Skeletal muscle satellite cell (primary cell): ENCODE data around the gene DTD2. TPM values are rescaled to one million over a fixed set of nuclear protein-coding genes. Genes with fewer than 3 reads are reported as not detected.

ENCODE experiments used
- H3K27me3 ChIP-seq: 2 replicates; pipeline ENCODE4 v1.7.0; 2013; ENCODE audit warnings: low read length; ENCODE audit not compliant: control insufficient read depth, insufficient read depth
- H3K36me3 ChIP-seq: 2 replicates; pipeline ENCODE4 v1.7.0; 2013; ENCODE audit warnings: mild to moderate bottlenecking, control low read depth, low read length; ENCODE audit not compliant: insufficient read depth
- H3K4me1 ChIP-seq: 2 replicates; pipeline ENCODE4 v1.7.0; 2013; ENCODE audit warnings: low read length; ENCODE audit not compliant: control insufficient read depth, insufficient read depth
- H3K4me2 ChIP-seq: 2 replicates; pipeline ENCODE4 v1.7.0; 2013; ENCODE audit warnings: mild to moderate bottlenecking, low read length
- H3K4me3 ChIP-seq: 2 replicates; pipeline ENCODE4 v1.7.0; 2013; ENCODE audit warnings: low read length
- H3K9ac ChIP-seq: 2 replicates; pipeline ENCODE4 v1.7.0; 2013; ENCODE audit warnings: mild to moderate bottlenecking, low read depth, low read length, moderate library complexity
- H3K9me3 ChIP-seq: replicated peaks from 2 replicates; pipeline ENCODE4 v1.7.0; 2013; ENCODE audit warnings: mild to moderate bottlenecking, control low read depth, low read length
- total RNA-seq: library from RNA; depleted of rRNA; stranded (reverse); fragments of >200 nt; gene quantifications from 2 replicates; pipeline ENCODE4 v1.2.3, GENCODE V29; 2012; rRNA removed

Gene DTD2
- 50.7 and 70.2 TPM in 2 replicates for total RNA-seq

- H3K4me1 ChIP-seq, result peaks cover 11% of the 10 kb centered on the region
- H3K36me3 ChIP-seq, result peaks cover 2% of the 10 kb centered on the region
- peak within 1 kb of the TSS; percentile 94 for H3K9ac ChIP-seq
- peak within 1 kb of the TSS; percentile 91 for H3K4me2 ChIP-seq
- H3K9me3 ChIP-seq, result no peaks in the 10 kb centered on the region
- H3K4me3 ChIP-seq, result peak within 1 kb of the TSS; percentile 94
- H3K27me3 ChIP-seq, result no peaks in the 10 kb centered on the region
Observed at GRCh38 chr14:31456841-31457664, at the start of gene DTD2. TSS of gene DTD2 (minus strand) at chr14:31457506. CDS start at chr14:31457393, 113 bp downstream.

- Histone ChIP-seq H3K4me3 (no peak overlapping the region), H3K27me3 (no peaks in the 10 kb centered on the region), H3K9ac (peak overlapping the region; percentile 19), H3K4me2 (peak overlapping the region; percentile 27), H3K4me1 (peaks cover 12% of the 10 kb centered on the region), H3K36me3 (no peaks in the 10 kb centered on the region), H3K9me3 (no peaks in the 10 kb centered on the region)
Observed at GRCh38 chr14:31505411-31505810, 48.1 kb upstream of the DTD2 start.

GRCh38 chr14:31501870-31502269 is 44.6 kb upstream of the DTD2 start:
- Histone ChIP-seq H3K36me3 (no peaks in the 10 kb centered on the region), H3K4me2 (no peak overlapping the region), H3K9ac (no peak overlapping the region), H3K4me3 (no peak overlapping the region), H3K9me3 (no peaks in the 10 kb centered on the region), H3K4me1 (peaks cover 12% of the 10 kb centered on the region), H3K27me3 (no peaks in the 10 kb centered on the region)

GRCh38 chr14:31492759-31493498 is 35.6 kb upstream of the DTD2 start:
- Histone ChIP-seq H3K4me2 (no peak overlapping the region), H3K9me3 (no peaks in the 10 kb centered on the region), H3K4me3 (no peak overlapping the region), H3K27me3 (peaks cover 5% of the 10 kb centered on the region), H3K4me1 (no peaks in the 10 kb centered on the region), H3K36me3 (no peaks in the 10 kb centered on the region), H3K9ac (no peak overlapping the region)

- H3K36me3 ChIP-seq, result no peaks in the 10 kb centered on the region
- no peaks in the 10 kb centered on the region for H3K9me3 ChIP-seq
- no peaks in the 10 kb centered on the region for H3K4me1 ChIP-seq
Observed at GRCh38 chr14:31489691-31490090, 32.4 kb upstream of the DTD2 start.

GRCh38 chr14:31487886-31488285 is 30.6 kb upstream of the DTD2 start, which contains the start of gene GPR33:
TSS of gene GPR33 (minus strand) at chr14:31488039. CDS start at chr14:31483965, 4,074 bp downstream.
- Histone ChIP-seq H3K9ac (no peak within 1 kb of the TSS), H3K27me3 (peaks cover 5% of the 10 kb centered on the region), H3K9me3 (no peaks in the 10 kb centered on the region), H3K4me1 (no peaks in the 10 kb centered on the region), H3K4me3 (no peak within 1 kb of the TSS), H3K4me2 (no peak within 1 kb of the TSS), H3K36me3 (no peaks in the 10 kb centered on the region)

More at GRCh38 chr14:31489691-31490090, 32.4 kb upstream of the DTD2 start:
- H3K4me3 ChIP-seq, result no peak overlapping the region
- H3K27me3 ChIP-seq, result peaks cover 5% of the 10 kb centered on the region
- no peak overlapping the region for H3K9ac ChIP-seq
- no peak overlapping the region for H3K4me2 ChIP-seq

- no peaks in the 10 kb centered on the region for H3K36me3 ChIP-seq
- H3K9me3 ChIP-seq, result no peaks in the 10 kb centered on the region
- H3K4me1 ChIP-seq, result no peaks in the 10 kb centered on the region
- no peak overlapping the region for H3K4me2 ChIP-seq
- no peak overlapping the region for H3K4me3 ChIP-seq
- no peak overlapping the region for H3K9ac ChIP-seq
- peaks cover 5% of the 10 kb centered on the region for H3K27me3 ChIP-seq
Observed at GRCh38 chr14:31486764-31487163, 29.5 kb upstream of the DTD2 start.

GRCh38 chr14:31484754-31485153 is 27.4 kb upstream of the DTD2 start:
- no peak overlapping the region for H3K4me3 ChIP-seq

GRCh38 chr14:31480156-31480555 is 22.9 kb upstream of the DTD2 start:
- Histone ChIP-seq H3K9me3 (no peaks in the 10 kb centered on the region), H3K36me3 (no peaks in the 10 kb centered on the region), H3K4me3 (no peak overlapping the region), H3K4me1 (no peaks in the 10 kb centered on the region), H3K9ac (no peak overlapping the region), H3K4me2 (no peak overlapping the region), H3K27me3 (peaks cover 16% of the 10 kb centered on the region)

More at GRCh38 chr14:31484754-31485153, 27.4 kb upstream of the DTD2 start:
- Histone ChIP-seq H3K36me3 (no peaks in the 10 kb centered on the region), H3K9me3 (no peaks in the 10 kb centered on the region), H3K4me1 (no peaks in the 10 kb centered on the region), H3K27me3 (peaks cover 5% of the 10 kb centered on the region), H3K4me2 (no peak overlapping the region), H3K9ac (no peak overlapping the region)

- Histone ChIP-seq H3K9ac (no peak overlapping the region), H3K36me3 (no peaks in the 10 kb centered on the region)
Observed at GRCh38 chr14:31479027-31479426, 21.7 kb upstream of the DTD2 start.

GRCh38 chr14:31477248-31477647 is 19.9 kb upstream of the DTD2 start:
- Histone ChIP-seq H3K4me2 (no peak overlapping the region), H3K4me1 (no peaks in the 10 kb centered on the region), H3K4me3 (no peak overlapping the region), H3K9ac (no peak overlapping the region), H3K36me3 (no peaks in the 10 kb centered on the region), H3K27me3 (peaks cover 20% of the 10 kb centered on the region), H3K9me3 (no peaks in the 10 kb centered on the region)

More at GRCh38 chr14:31479027-31479426, 21.7 kb upstream of the DTD2 start:
- Histone ChIP-seq H3K9me3 (no peaks in the 10 kb centered on the region), H3K4me3 (no peak overlapping the region), H3K27me3 (peaks cover 20% of the 10 kb centered on the region), H3K4me2 (no peak overlapping the region), H3K4me1 (no peaks in the 10 kb centered on the region)
